Measurements from ENCODE around the gene RAB34.

- no peak for TF ChIP-seq CTCF (IDR thresholded peaks at IDR 0.05)
- no peak for TF ChIP-seq POLR2A (IDR thresholded peaks at IDR 0.05)
Observed at GRCh38 chr17:28723159-28723835, 5.6 kb upstream of the RAB34 start.

Data from gastroesophageal sphincter (tissue), 3 donors.